ENCODE measurements around the gene MCC.

The MCC gene

DNA sequence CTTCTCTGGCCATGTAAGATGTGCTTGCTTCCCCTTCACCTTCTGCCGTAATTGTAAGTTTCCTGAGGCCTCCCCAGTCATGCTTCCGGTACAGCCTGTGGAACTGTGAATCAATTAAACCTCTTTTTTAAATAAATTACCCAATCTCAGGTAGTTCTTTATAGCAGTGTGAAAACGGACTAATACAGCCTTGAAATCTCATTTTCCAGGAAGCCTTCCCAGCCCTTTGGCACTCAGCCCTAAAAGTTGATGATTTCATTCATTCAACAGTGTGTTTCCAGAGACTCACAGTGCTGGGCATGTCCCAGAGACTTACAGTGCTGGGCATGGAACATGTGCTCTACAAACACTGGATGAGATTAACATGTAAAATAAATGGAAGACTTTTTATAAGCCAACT lies 375.8 kb downstream of the MCC start:
- no peak for DNase-seq (ENCODE audit: low read depth in 2 of 2)

GRCh38 chr5:113110117-113110516 lies 378.1 kb downstream of the MCC start:
- DNase-seq (ENCODE audit: low read depth in 2 of 2) = no peak

GRCh38 chr5:113109344-113109743 lies 378.9 kb downstream of the MCC start:
- no peak for DNase-seq (ENCODE audit: low read depth in 2 of 2)

- DNase-seq (ENCODE audit: low read depth in 2 of 2) = no peak
Measured at GRCh38 chr5:113108485-113108884, 379.8 kb downstream of the MCC start.

DNA sequence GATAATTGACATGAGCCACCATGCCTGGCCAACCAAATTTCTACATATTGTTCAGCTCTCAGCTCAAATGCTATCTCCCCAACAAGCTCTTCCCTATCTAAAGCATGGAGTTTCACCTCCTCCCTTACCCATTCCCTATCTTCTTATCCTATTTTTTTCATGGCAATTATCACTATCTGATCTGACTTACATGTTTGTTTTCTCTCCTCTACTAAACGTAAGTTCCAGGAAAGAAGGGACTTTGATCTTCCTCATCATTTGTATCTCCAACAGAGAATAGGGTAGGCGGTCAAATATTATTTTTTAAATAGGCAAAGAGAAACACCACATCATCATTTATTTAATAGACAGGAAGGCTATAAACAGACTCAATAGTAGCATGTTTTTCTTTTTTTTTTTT lies 381.4 kb downstream of the MCC start:
- DNase-seq (ENCODE audit: low read depth in 2 of 2) = no peak

- no peak for DNase-seq (ENCODE audit: low read depth in 2 of 2)
Measured at GRCh38 chr5:113105693-113106280, 382.5 kb downstream of the MCC start.

DNA sequence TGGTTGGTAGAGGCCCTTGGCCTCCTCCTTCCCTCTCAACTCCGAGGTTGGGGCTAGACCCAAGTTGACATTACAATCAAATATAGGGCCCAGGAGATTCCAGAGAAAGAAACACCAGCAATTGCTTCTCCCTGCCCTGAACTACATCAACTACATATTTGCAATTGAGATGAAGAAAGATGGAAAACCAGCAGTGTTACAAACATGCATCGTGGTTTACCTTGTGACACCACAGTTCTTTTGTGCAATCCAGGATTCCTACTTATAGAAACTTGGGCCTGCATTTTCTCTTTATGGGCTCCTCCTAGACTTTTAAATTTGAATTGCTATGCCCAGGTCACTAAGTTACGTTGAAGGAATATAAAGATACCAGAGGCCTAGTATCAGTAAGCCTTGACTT lies 384.9 kb downstream of the MCC start:
- DNase-seq (ENCODE audit: low read depth in 2 of 2) = no peak

DNA sequence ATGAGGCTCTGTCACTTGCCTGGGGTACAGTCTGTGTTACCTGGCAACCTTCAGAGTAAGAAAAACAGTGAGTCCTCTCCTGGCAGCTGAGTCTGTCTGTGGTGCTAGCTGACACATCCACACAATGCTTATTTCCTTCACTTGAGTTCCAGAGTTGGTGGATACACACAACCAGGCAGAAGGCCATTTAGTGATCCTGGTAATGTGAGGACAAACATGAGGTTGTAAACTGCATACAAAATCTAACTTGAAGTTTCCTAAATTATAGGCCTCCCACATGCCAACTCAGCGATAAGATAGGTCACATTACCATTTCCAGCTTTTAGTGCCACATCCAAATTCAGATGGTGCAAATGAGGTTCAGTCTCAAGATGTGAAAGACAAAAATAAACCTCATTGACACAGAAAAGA lies 386.1 kb downstream of the MCC start:
- DNase-seq (ENCODE audit: low read depth in 2 of 2) = no peak

DNA sequence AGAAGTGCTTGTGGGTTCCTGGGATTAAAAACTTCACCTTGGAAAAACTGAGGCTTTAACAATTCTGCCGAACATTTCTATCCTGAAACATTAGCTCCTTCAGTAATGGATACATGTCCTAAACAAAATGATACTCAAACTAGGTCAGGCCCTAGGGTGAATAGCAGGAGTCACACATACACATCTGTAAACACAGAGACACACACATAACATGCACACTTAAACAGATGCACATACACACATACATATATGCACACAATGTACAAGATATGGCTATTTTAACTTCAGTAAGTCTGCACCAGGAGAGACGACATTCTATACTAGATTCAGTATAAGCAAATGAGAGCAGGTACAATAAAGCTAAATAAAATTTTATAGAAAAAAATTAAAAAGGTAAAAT lies 387.3 kb downstream of the MCC start:
- no peak for DNase-seq (ENCODE audit: low read depth in 2 of 2)

DNA sequence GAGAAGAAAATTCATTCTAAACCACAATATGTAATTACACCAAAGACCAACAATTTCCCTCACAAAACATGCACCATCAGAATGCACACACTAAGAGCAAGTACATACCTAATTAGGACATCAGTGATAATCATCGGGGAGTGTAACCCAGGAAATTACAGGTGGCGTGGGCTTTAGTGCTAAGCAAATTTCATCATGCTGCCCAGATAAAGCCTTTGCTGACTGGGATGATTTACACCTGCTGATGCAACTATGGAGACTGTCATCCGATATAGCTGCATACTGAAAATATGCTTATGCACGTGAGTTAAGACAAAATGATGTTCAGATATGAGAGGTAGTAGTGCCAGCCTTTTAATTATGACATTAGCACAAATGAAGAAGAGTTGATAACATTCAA lies 388.4 kb downstream of the MCC start:
- no peak for DNase-seq (ENCODE audit: low read depth in 2 of 2)

GRCh38 chr5:113098378-113098777 lies 389.9 kb downstream of the MCC start:
- DNase-seq (ENCODE audit: low read depth in 2 of 2) = no peak

DNA sequence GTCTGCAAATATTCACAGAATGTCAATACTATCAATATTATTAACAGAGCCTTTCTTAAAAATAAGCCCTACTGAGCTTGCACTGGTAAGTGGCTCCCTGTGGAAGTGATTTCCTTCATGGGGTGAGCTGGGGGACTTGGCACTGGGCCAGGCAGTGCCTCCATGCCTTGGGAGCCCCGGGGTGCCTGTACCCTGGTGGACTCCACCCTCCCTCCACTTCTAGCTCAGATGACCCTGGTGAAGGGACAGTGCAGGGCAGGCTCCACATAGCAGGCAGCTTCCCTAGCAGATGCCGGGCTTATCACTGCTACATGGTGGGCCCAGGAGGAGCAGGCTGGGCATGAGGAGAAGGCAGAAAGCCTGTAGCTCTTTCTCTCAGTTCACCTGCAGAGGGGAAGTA lies 392.4 kb downstream of the MCC start:
- DNase-seq (ENCODE audit: low read depth in 2 of 2) = no peak

DNA sequence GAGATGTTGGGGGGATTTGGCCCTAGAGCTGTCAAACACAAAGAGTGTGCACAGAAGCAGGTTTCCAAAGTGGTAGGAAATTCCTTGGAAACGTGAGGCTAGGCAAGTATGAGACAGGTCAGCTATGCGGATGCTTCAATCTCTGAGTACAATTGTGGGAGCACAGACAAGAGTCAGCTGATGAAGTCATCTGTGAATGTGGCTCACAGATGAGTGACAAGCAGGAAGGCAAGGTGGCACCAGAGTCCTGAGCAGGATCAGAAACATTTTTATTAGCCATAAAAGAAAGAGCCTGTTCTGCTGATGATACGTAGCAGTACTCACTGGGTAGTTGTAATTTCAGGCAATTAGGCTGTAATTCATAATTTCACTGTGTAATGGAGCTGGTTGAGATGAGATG lies 394.7 kb downstream of the MCC start:
- DNase-seq (ENCODE audit: low read depth in 2 of 2) = no peak

- no peak for DNase-seq (ENCODE audit: low read depth in 2 of 2)
Measured at GRCh38 chr5:113092683-113093082, 395.6 kb downstream of the MCC start.

GRCh38 chr5:113091622-113092021 lies 396.6 kb downstream of the MCC start:
- no peak for DNase-seq (ENCODE audit: low read depth in 2 of 2)

DNA sequence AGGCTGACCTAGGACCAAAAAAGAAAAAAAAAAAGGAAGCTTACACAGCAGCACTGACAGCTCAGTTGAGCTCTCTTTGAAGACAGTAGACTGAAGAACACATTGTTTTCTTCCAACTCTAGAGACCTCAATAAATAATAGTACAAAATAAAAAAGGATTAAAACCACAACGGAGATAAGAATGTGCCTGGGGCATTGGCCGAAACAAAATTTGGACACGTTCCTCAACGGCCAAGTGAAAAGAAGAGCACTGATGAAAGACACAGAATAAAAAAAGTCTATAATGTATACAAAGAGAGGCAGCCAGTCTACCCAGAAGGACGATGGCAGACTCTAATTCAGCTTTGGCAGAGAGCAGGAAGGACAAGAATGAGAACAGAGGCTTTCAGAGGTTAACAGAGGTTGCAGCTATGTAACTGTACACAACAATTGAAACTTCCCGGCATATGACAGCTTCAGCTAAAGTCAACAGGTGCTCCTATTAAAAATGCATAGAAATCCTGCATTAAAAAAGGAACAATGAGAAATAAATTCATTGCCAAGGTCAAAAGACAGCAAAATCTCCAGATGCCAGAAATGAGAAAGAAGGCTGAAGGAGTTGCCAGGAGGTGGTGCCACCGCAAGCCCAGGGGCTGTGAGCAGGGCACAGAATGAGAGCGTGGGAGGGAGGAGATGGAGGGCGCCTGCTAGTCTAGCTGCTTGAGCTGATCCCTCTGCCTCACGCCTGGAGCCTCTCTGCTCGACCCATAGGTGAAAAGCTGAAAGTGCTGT lies 397.7 kb downstream of the MCC start:
- DNase-seq (ENCODE audit: low read depth in 2 of 2) = no peak

DNA sequence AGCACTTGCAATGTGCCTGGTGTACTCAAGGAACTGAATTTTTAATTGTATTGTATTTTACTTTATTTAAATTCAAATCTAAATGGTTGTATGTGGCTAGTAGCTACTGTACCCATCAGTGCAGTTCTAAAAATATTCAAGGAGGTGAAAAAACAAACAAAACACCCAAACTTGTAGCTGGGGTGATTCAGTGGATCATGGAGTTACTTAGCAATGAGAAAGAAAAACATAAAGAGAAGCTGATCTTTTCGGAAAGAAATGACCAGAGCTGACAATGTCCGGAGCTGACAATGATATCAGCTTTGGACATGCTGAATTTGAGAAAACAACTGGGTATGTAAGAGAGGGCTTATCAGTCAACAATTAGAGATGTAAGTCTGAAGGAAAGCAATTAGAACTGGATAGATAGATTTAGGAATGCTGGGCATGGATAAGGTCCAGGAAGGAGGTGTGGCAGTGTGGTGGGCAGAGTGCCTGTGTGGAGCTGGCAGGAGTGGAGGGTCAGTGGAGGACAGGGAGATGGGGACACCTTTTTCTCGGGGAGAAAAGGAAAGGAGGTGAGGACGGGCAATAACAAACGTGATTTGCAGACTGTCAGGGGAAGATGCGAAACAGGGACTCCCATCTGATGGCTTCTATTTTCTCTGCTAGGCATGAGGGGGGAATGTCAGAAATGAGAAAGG lies 398.5 kb downstream of the MCC start:
- DNase-seq (ENCODE audit: low read depth in 2 of 2) = no peak

DNA sequence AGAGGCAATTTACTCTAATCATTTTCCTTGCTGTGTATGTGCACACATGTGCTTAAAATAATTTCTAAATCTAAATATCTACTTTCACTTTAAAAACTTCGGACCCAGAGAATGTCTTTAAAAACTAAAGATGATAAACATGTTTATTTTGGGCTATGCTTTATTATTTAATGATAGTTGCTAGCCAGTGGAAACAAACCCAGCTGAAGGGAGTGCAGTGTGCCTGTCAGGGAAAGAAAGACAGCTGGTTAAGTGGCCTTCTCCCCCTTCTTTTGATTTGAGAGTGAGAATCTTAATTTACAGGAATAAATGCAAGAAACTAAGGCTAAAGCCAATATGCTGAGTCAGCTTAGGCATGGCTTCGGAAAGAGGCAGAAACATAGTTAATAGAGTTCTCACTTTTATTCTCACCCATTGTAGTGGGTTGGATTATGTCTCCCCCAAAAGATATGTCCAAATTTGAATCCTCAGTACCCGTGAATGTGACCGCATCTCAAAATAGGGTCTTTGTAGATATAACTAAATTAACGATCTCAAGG lies 400.2 kb downstream of the MCC start:
- DNase-seq (ENCODE audit: low read depth in 2 of 2) = no peak

DNA sequence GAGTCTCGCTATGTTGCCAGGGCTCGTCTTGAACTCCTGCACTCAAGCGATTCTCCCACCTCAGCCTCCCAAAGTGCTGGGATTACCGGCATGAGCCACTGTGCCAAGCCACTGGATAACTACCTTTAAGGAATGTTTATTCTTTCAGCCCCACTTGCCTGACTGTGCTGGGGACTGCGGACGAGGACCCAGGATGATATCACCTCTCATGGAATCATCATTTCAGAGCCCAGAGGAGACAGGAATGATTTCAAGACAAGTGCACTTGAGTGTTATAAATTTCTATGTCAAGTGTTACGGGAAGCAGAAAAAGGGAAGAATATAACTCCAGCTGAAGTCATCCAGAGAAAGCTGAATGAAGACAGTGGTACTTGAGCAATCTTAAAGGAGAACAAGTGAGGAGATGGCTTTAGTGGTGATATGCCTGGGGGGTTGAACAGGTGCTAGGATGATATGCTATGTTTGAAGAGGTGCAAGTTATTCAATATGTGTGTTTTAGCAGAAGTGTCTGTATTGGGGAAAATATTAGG lies 402.3 kb downstream of the MCC start:
- no peak for DNase-seq (ENCODE audit: low read depth in 2 of 2)

DNA sequence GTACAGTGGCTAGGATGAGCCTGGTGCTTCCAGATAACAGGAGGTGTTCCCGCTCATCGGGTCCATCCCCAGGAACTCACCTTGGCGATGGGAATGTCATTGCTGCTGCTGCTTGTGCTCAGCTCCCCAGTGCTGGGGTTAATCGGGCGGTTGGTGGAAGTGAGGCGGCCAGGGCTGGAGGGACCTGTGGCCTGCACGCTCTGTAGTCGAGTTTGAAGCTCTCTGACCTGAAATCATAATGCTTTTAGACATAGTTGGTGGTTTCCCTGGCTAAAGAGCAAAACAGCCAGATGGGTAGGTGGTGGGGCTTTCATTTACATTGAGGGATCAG lies 403.2 kb downstream of the MCC start:
- DNase-seq (ENCODE audit: low read depth in 2 of 2) = no peak

- DNase-seq (ENCODE audit: low read depth in 2 of 2) = no peak
Measured at GRCh38 chr5:113084402-113085083, 403.7 kb downstream of the MCC start.

- DNase-seq (ENCODE audit: low read depth in 2 of 2) = no peak
Measured at GRCh38 chr5:113083481-113083880, 404.8 kb downstream of the MCC start.

All from stimulated activated CD4-positive, alpha-beta T cell treated with anti-CD3 and anti-CD28 coated beads, Interleukin-1b, Interleukin-23, amount 100 ng/mL, for 1 hour (primary cell).